Testis (tissue), 3 donors: Measurements from ENCODE around the gene HAUS7. TPM values are rescaled to one million over a fixed set of nuclear protein-coding genes. Genes with fewer than 3 reads are reported as not detected.

Experiments used
- DNase-seq: peaks from one replicate; pipeline ENCODE4 v3.0.0-alpha.2; 2019
- H3K27ac ChIP-seq, 2 donors: fragments of 200-600 bp; sonication (generic); one replicate each; pipeline ENCODE4 v1.5.1; 2019
- H3K27me3 ChIP-seq: fragments of 200-600 bp; sonication (generic); one replicate; pipeline ENCODE4 v1.5.1; 2019
- H3K36me3 ChIP-seq: fragments of 200-600 bp; sonication (generic); one replicate; pipeline ENCODE4 v1.5.1; 2017; ENCODE audit warnings: low read depth; ENCODE audit errors: missing control alignments
- H3K4me1 ChIP-seq: fragments of 200-600 bp; sonication (generic); one replicate; pipeline ENCODE4 v1.5.1; 2019
- H3K4me3 ChIP-seq, 2 donors: fragments of 200-600 bp; sonication (generic); one replicate each; pipeline ENCODE4 v1.5.1; 2017 to 2019
- H3K9me3 ChIP-seq: fragments of 200-600 bp; sonication (generic); one replicate; pipeline ENCODE4 v1.5.1; 2017
- CTCF ChIP-seq, 3 experiments: fragments of 450-650 bp in 2 of 3; fragments of 200-600 bp in 1 of 3; sonication (generic) in 1 of 3; IDR thresholded peaks; one replicate each; pipeline ENCODE4 v1.5.1; 2016 to 2019; ENCODE audit warnings: antibody characterized with exemption in 3 of 3, mild to moderate bottlenecking in 2 of 3, moderate library complexity in 1 of 3
- POLR2A ChIP-seq: fragments of 450-650 bp; IDR thresholded peaks from one replicate; pipeline ENCODE4 v1.6.1; 2017; ENCODE audit warnings: antibody characterized with exemption, mild to moderate bottlenecking, moderate library complexity
- WGBS, 2 donors: methylation state at CpG; one replicate each; pipeline ENCODE4 v1.1.5; 2018; 5-methylcytosine and 5-hydroxymethylcytosine counted together
- intact Hi-C: fragments of 100-400 bp; cut with DNase I; formaldehyde crosslinking; loops from one replicate; pipeline ENCODE4 v1.15.1; 2023; ENCODE audit warnings: low total_unique reads
- polyA plus RNA-seq: library from polyadenylated mRNA; stranded (reverse); fragments of 350-450 nt; fragmentation: Illumina TruSeq; extraction: RNeasy Lipid Tissue Mini Kit (QIAGEN cat#74804); gene quantifications from one replicate; pipeline ENCODE4 v1.2.3, GENCODE V29; 2014; ENCODE audit warnings: low read depth, low replicate concordance; ENCODE audit not compliant: insufficient read depth
- total RNA-seq, 2 donors: library from RNA; depleted of rRNA; stranded (reverse); fragments of >200 nt; gene quantifications; one replicate each; pipeline ENCODE4 v1.2.3, GENCODE V29; 2016

Gene HAUS7
- total and polyA plus RNA-seq, 3 donors from 2014 or later, result 18.0 to 35.2 (median 34.0) TPM

- DNase-seq, result no peak
These were observed 27.9 kb downstream of the HAUS7 start for GRCh38 chrX:153442463-153442862.

GRCh38 chrX:153441981-153442380 lies 28.4 kb downstream of the HAUS7 start:
- intact Hi-C loops, result no loop called here
- WGBS, 2 donors, result 72 to 84% methylated on average over 5 to 9 of the region's 9 CpGs
- no peaks in the 10 kb centered on the region for H3K9me3 ChIP-seq
- TF ChIP-seq POLR2A (no peak), CTCF (IDR thresholded peaks at IDR 0.05) (no peak)
- H3K36me3 ChIP-seq, result no peaks in the 10 kb centered on the region
- no peaks in the 10 kb centered on the region for H3K4me1 ChIP-seq
- H3K4me3 ChIP-seq, result no peak overlapping the region
- no peak overlapping the region for H3K27ac ChIP-seq
- no peak for DNase-seq
- H3K27me3 ChIP-seq, result no peaks in the 10 kb centered on the region

More at GRCh38 chrX:153442463-153442862, 27.9 kb downstream of the HAUS7 start:
- H3K4me1 ChIP-seq, result no peaks in the 10 kb centered on the region
- no peaks in the 10 kb centered on the region for H3K36me3 ChIP-seq
- intact Hi-C loops, result no loop called here
- H3K27me3 ChIP-seq, result no peaks in the 10 kb centered on the region
- TF ChIP-seq POLR2A (no peak), CTCF (IDR thresholded peaks at IDR 0.05) (no peak)
- no peak overlapping the region for H3K4me3 ChIP-seq
- no peaks in the 10 kb centered on the region for H3K9me3 ChIP-seq
- WGBS, 2 donors, result 80 to 82% methylated on average over 2 to 5 of the region's 5 CpGs
- H3K27ac ChIP-seq, result no peak overlapping the region

GRCh38 chrX:153441296-153441695 lies 29.1 kb downstream of the HAUS7 start:
- intact Hi-C loops, result no loop called here
- 40 to 45% methylated on average over 7 of the region's 7 CpGs for WGBS, 2 donors
- TF ChIP-seq CTCF (IDR thresholded peaks at IDR 0.05) (no peak), POLR2A (no peak)
- Histone ChIP-seq H3K36me3 (no peaks in the 10 kb centered on the region), H3K27ac (no peak overlapping the region), H3K9me3 (no peaks in the 10 kb centered on the region), H3K4me3 (no peak overlapping the region), H3K4me1 (no peaks in the 10 kb centered on the region), H3K27me3 (no peaks in the 10 kb centered on the region)
- DNase-seq, result no peak

GRCh38 chrX:153440556-153441135 lies 29.7 kb downstream of the HAUS7 start:
- Histone ChIP-seq H3K27me3 (no peaks in the 10 kb centered on the region), H3K4me1 (no peaks in the 10 kb centered on the region), H3K9me3 (no peaks in the 10 kb centered on the region), H3K36me3 (no peaks in the 10 kb centered on the region), H3K27ac (no peak overlapping the region), H3K4me3 (no peak overlapping the region)
- intact Hi-C loops, result no loop called here
- no peak for DNase-seq
- 62 to 78% methylated on average over 5 to 13 of the region's 13 CpGs for WGBS, 2 donors
- TF ChIP-seq CTCF (IDR thresholded peaks at IDR 0.05) (no peak), POLR2A (no peak)

- no peak overlapping the region for H3K27ac ChIP-seq
- TF ChIP-seq CTCF (IDR thresholded peaks at IDR 0.05) (no peak), POLR2A (no peak)
- H3K4me1 ChIP-seq, result no peaks in the 10 kb centered on the region
- no peak for DNase-seq
- intact Hi-C loops, result no loop called here
- H3K9me3 ChIP-seq, result no peaks in the 10 kb centered on the region
- WGBS, 2 donors, result 80 to 84% methylated on average over 4 of the region's 4 CpGs
- no peaks in the 10 kb centered on the region for H3K27me3 ChIP-seq
- no peak overlapping the region for H3K4me3 ChIP-seq
- no peaks in the 10 kb centered on the region for H3K36me3 ChIP-seq
These were observed 30.4 kb downstream of the HAUS7 start for GRCh38 chrX:153439977-153440376.
